AG04449 (cell line): Measurements from ENCODE around the gene KBTBD2.
"Not testable (repeated sequence)": the region's sequence is repeated elsewhere in the genome, so short reads cannot be mapped to it uniquely, and the experiment has no call there.

Experiments
- CTCF ChIA-PET: fragments of 350-600 bp; formaldehyde crosslinking; extraction: SDS; loops from one replicate; lab custom pipeline; 2021; ENCODE audit warnings: antibody characterized with exemption; lab: Yijun Ruan, JAX
- POLR2A ChIA-PET: fragments of 400-600, 350-600 bp; formaldehyde crosslinking; extraction: SDS; loops from one replicate; lab custom pipeline; 2020; ENCODE audit warnings: antibody characterized with exemption, inconsistent platforms; lab: Yijun Ruan, JAX
- DNase-seq: peaks from one replicate; pipeline ENCODE4 v3.0.0-alpha.2; 2010; ENCODE audit warnings: low read depth, low spot score
- H3K4me3 ChIP-seq: 2 replicates; pipeline ENCODE4 v1.5.1; 2011; ENCODE audit warnings: low read depth, mild to moderate bottlenecking, control low read depth, low read length
- TF ChIP-seq, protein P1 (sequence below): IDR thresholded peaks from one replicate; pipeline ENCODE4 v1.5.1; 2011; ENCODE audit warnings: mild to moderate bottlenecking, moderate library complexity, low read length, control low read depth, inconsistent platforms; ENCODE audit not compliant: insufficient read depth; ENCODE audit errors: missing control alignments

KBTBD2 gene

GRCh38 chr7:32929430-32930143 is 38.0 kb upstream of the KBTBD2 start:
- ChIA-PET CTCF (interaction anchor here (1.0 to 1.2 kb wide), 2 partner anchors 12 to 83 kb away, joined by 3 read pairs; no protein-coding TSS in a partner anchor), POLR2A (no interaction called here)
- TF ChIP-seq, protein P1, sequence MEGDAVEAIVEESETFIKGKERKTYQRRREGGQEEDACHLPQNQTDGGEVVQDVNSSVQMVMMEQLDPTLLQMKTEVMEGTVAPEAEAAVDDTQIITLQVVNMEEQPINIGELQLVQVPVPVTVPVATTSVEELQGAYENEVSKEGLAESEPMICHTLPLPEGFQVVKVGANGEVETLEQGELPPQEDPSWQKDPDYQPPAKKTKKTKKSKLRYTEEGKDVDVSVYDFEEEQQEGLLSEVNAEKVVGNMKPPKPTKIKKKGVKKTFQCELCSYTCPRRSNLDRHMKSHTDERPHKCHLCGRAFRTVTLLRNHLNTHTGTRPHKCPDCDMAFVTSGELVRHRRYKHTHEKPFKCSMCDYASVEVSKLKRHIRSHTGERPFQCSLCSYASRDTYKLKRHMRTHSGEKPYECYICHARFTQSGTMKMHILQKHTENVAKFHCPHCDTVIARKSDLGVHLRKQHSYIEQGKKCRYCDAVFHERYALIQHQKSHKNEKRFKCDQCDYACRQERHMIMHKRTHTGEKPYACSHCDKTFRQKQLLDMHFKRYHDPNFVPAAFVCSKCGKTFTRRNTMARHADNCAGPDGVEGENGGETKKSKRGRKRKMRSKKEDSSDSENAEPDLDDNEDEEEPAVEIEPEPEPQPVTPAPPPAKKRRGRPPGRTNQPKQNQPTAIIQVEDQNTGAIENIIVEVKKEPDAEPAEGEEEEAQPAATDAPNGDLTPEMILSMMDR: no peak
- H3K4me3 ChIP-seq: no peak overlapping the region
- no peak for DNase-seq

DNA sequence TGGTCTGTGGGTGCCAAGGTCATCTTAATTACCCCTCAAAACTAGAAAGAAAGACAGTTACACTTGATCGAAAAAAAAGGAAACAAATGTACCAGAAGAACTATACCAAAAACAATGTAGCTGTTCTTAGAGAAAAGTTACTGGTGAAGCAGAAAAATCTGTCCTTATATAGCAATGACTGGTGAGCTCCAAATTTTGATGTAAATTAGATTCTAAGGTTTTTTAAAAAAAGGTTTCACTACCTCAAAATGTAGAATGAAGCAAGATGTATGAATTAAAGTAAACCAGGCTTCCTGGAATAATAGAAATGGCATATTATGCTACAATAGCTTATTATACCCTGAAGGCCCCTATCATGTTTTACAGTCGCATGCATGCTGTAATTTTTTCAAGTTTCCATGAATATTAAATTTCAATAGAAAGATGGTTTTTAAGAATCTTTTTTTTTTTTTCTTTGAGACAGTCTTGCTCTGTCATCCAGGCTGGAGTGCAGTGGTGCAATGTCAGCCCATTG is 37.3 kb upstream of the KBTBD2 start:
- POLR2A ChIA-PET: no interaction called here
- CTCF ChIA-PET: interaction anchor here (1.0 to 1.2 kb wide), 2 partner anchors 12 to 82 kb away, joined by 3 read pairs; no protein-coding TSS in a partner anchor
- H3K4me3 ChIP-seq: no peak overlapping the region
- no peak for DNase-seq
- TF ChIP-seq, protein P1: no peak

- CTCF ChIA-PET: no interaction called here
- H3K4me3 ChIP-seq: no peak overlapping the region
- TF ChIP-seq, protein P1: no peak
- DNase-seq: peak; percentile 34
- POLR2A ChIA-PET: no interaction called here
Measured at GRCh38 chr7:32921896-32922295, 30.3 kb upstream of the KBTBD2 start.

- POLR2A ChIA-PET, CTCF ChIA-PET: not testable (repeated sequence)
Measured at GRCh38 chr7:32916994-32917393, 25.4 kb upstream of the KBTBD2 start.

GRCh38 chr7:32916006-32916405 is 24.4 kb upstream of the KBTBD2 start:
- no peak overlapping the region for H3K4me3 ChIP-seq
- TF ChIP-seq, protein P1: no peak
- ChIA-PET POLR2A (no interaction called here), CTCF (no interaction called here)
- DNase-seq: no peak

More at GRCh38 chr7:32916994-32917393, 25.4 kb upstream of the KBTBD2 start:
- DNase-seq, H3K4me3 ChIP-seq: not testable (repeated sequence)

DNA sequence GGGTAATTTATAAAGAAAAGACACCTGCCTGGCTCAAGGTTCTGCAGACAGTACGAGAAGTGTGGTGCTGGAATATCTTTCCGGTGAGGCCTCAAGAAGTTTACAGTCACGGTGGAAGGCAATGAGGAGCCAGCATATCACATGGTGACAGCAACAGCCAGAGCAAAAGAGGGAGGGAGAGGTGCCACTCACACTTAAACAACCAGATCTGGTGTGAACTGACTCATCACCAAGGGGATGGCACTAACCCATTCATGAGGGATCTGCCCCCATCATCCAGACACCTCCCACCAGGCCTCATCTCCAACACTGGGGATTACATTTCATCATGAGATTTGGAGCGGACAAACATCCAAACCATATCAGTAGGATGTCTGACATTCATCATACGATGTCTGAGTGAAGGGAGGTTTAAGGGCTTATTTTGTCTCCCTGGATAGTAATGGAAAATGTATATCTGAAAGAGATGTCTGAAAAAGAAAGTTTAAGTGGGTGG is 23.5 kb upstream of the KBTBD2 start:
- TF ChIP-seq, protein P1: no peak
- ChIA-PET POLR2A (no interaction called here), CTCF (no interaction called here)
- H3K4me3 ChIP-seq: no peak overlapping the region
- no peak for DNase-seq
